Measurements from ENCODE around the gene PES1. TPM values are rescaled to one million over a fixed set of nuclear protein-coding genes. Genes with fewer than 3 reads are reported as not detected.
A peak's percentile ranks its signal among the peaks of the same experiment; 100 is the strongest.

Gene PES1
- total RNA-seq, 1 donor from 2014 or later = 68.2 TPM

- no peak for TF ChIP-seq CTCF (IDR thresholded peaks at IDR 0.05; ENCODE audit: unreplicated experiment)
- Mint-ChIP-seq H3K4me1 (peaks cover 6% of the 10 kb centered on the region), H3K27ac (no peak overlapping the region), H3K27me3 (ENCODE audit: low read depth) (peaks cover 24% of the 10 kb centered on the region), H3K4me3 (no peak overlapping the region), H3K9me3 (no peaks in the 10 kb centered on the region), H3K36me3 (no peaks in the 10 kb centered on the region)
- no peak for DNase-seq (ENCODE audit: low spot score in 2 of 2, unreplicated experiment in 2 of 2)
Measured at GRCh38 chr22:30539368-30539767, 52.3 kb downstream of the PES1 start.

GRCh38 chr22:30538280-30538679 is 53.4 kb downstream of the PES1 start:
- Mint-ChIP-seq H3K4me1 (peaks cover 6% of the 10 kb centered on the region), H3K27ac (no peak overlapping the region), H3K36me3 (no peaks in the 10 kb centered on the region), H3K9me3 (no peaks in the 10 kb centered on the region), H3K4me3 (no peak overlapping the region), H3K27me3 (ENCODE audit: low read depth) (peaks cover 14% of the 10 kb centered on the region)
- DNase-seq (ENCODE audit: low spot score in 2 of 2, unreplicated experiment in 2 of 2) = no peak
- no peak for TF ChIP-seq CTCF (IDR thresholded peaks at IDR 0.05; ENCODE audit: unreplicated experiment)

- Mint-ChIP-seq H3K9me3 (no peaks in the 10 kb centered on the region), H3K27me3 (ENCODE audit: low read depth) (peaks cover 5% of the 10 kb centered on the region), H3K36me3 (no peaks in the 10 kb centered on the region), H3K4me3 (no peak overlapping the region), H3K27ac (peak overlapping the region; percentile 17), H3K4me1 (peaks cover 1% of the 10 kb centered on the region)
- DNase-seq (ENCODE audit: low spot score in 2 of 2, unreplicated experiment in 2 of 2) = no peak
- no peak for TF ChIP-seq CTCF (IDR thresholded peaks at IDR 0.05; ENCODE audit: unreplicated experiment)
Measured at GRCh38 chr22:30537083-30537731, 54.5 kb downstream of the PES1 start.

GRCh38 chr22:30535182-30535581 is 56.5 kb downstream of the PES1 start:
- no peaks in the 10 kb centered on the region for H3K4me1 Mint-ChIP-seq
- TF ChIP-seq CTCF (IDR thresholded peaks at IDR 0.05; ENCODE audit: unreplicated experiment) = no peak
- H3K36me3 Mint-ChIP-seq = no peaks in the 10 kb centered on the region
- H3K27me3 Mint-ChIP-seq (ENCODE audit: low read depth) = no peaks in the 10 kb centered on the region
- H3K4me3 Mint-ChIP-seq = no peak overlapping the region
- H3K27ac Mint-ChIP-seq = no peak overlapping the region
- H3K9me3 Mint-ChIP-seq = no peaks in the 10 kb centered on the region
- no peak for DNase-seq (ENCODE audit: low spot score in 2 of 2, unreplicated experiment in 2 of 2)

GRCh38 chr22:30531651-30532608 is 59.8 kb downstream of the PES1 start:
- Mint-ChIP-seq H3K27me3 (ENCODE audit: low read depth) (no peaks in the 10 kb centered on the region), H3K9me3 (no peaks in the 10 kb centered on the region), H3K4me1 (no peaks in the 10 kb centered on the region), H3K27ac (no peak overlapping the region), H3K4me3 (no peak overlapping the region), H3K36me3 (no peaks in the 10 kb centered on the region)
- TF ChIP-seq CTCF (IDR thresholded peaks at IDR 0.05; ENCODE audit: unreplicated experiment) = no peak
- no peak for DNase-seq (ENCODE audit: low spot score in 2 of 2, unreplicated experiment in 2 of 2)
